ENCODE results near the gene PAX5. TPM values are rescaled to one million over a fixed set of nuclear protein-coding genes. Genes with fewer than 3 reads are reported as not detected.

PAX5 gene
- total RNA-seq, 4 donors from 2014 or later: not detected

DNA sequence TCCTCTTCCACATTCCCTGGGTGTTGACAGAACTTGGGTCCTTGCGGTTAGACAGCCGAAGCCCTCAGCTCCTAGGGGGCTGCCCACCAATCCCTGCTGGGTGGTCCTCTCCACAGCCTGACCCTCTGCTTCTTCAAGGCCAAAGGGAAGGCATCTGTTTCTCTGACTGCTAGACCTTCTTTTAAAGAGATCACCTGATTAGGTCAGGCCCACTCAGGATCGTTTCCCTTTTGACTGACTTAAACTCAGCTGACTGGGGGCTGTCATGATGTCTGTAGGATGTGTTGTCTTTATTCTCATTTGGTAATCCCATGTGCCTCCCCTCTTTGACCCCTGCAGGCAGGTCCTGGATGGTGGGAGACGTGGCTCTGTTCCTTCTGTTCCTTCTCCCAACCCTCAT is 207.5 kb downstream of the PAX5 start:
- DNase-seq (ENCODE audit: low spot score in 2 of 2): no peak
- WGBS, 2 donors: 81 to 93% methylated on average over 4 of the region's 4 CpGs
- H3K9me3 ChIP-seq: no peaks in the 10 kb centered on the region
- no peak overlapping the region for H3K27ac ChIP-seq
- peaks cover 0 to 6% of the 10 kb centered on the region in 2 donors for H3K27me3 ChIP-seq
- TF ChIP-seq, protein P1, sequence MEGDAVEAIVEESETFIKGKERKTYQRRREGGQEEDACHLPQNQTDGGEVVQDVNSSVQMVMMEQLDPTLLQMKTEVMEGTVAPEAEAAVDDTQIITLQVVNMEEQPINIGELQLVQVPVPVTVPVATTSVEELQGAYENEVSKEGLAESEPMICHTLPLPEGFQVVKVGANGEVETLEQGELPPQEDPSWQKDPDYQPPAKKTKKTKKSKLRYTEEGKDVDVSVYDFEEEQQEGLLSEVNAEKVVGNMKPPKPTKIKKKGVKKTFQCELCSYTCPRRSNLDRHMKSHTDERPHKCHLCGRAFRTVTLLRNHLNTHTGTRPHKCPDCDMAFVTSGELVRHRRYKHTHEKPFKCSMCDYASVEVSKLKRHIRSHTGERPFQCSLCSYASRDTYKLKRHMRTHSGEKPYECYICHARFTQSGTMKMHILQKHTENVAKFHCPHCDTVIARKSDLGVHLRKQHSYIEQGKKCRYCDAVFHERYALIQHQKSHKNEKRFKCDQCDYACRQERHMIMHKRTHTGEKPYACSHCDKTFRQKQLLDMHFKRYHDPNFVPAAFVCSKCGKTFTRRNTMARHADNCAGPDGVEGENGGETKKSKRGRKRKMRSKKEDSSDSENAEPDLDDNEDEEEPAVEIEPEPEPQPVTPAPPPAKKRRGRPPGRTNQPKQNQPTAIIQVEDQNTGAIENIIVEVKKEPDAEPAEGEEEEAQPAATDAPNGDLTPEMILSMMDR (IDR thresholded peaks at IDR 0.05): no peak
- TF ChIP-seq POLR2A (IDR thresholded peaks at IDR 0.05) (no peak), EP300 (IDR thresholded peaks at IDR 0.05) (no peak)
- H3K4me1 ChIP-seq: no peaks in the 10 kb centered on the region
- H3K36me3 ChIP-seq: no peaks in the 10 kb centered on the region
- no peak overlapping the region for H3K4me3 ChIP-seq

DNA sequence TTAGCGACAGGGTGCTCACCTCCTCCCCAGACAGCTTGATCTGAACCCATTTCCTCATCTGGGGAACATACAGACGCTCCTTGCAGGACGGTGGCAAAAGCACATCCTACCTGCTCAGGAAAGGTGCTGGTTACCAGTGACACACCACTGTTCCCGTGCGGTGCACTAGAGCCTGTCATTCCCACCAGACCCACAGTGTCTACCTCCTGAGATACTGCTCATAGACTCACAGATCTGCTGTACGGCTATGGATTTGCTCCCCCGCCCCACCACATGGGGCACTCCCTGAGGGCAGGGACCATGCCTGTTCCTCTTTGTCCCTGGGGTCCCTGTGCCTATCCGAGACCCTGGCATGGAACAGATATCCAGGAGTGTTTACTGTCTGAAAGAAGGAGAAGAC is 208.9 kb downstream of the PAX5 start:
- no peaks in the 10 kb centered on the region for H3K36me3 ChIP-seq
- TF ChIP-seq EP300 (IDR thresholded peaks at IDR 0.05) (no peak), POLR2A (IDR thresholded peaks at IDR 0.05) (no peak)
- TF ChIP-seq, protein P1 (IDR thresholded peaks at IDR 0.05): no peak
- DNase-seq (ENCODE audit: low spot score in 2 of 2): no peak

DNA sequence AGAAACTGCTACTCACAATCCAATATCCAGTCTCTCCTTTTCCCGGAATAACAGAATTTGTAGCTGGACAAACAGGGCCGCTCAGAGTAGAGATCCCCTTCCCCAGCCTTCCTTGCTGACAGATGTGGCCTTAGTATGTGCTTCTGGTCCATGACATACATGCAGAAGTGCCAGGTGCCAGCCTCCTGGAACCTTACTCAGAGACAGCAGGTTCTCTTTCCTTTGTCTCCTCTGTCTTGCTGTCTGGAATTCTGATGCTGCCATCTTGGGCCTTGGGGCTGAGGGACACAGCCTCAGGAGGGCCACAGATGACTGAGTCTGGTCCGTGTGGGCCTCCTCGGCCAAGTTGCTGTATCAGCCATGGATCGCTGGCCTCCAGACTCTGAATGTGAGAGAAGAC is 210.1 kb downstream of the PAX5 start:
- DNase-seq (ENCODE audit: low spot score in 2 of 2): no peak
- Histone ChIP-seq H3K4me3 (no peak overlapping the region), H3K27me3 (peaks cover 0 to 24% of the 10 kb centered on the region in 2 donors), H3K27ac (no peak overlapping the region), H3K36me3 (no peaks in the 10 kb centered on the region), H3K9me3 (no peaks in the 10 kb centered on the region), H3K4me1 (peaks cover 0 to 5% (median 0%) of the 10 kb centered on the region in 4 donors)
- WGBS, 2 donors: 74 to 77% methylated on average over 5 of the region's 5 CpGs
- TF ChIP-seq, protein P1 (IDR thresholded peaks at IDR 0.05): no peak
- no peak for TF ChIP-seq POLR2A (IDR thresholded peaks at IDR 0.05)
- TF ChIP-seq EP300 (IDR thresholded peaks at IDR 0.05): no peak

More for the DNA sequence above, 208.9 kb downstream of the PAX5 start:
- Histone ChIP-seq H3K4me1 (no peaks in the 10 kb centered on the region), H3K27ac (no peak overlapping the region), H3K9me3 (no peaks in the 10 kb centered on the region), H3K27me3 (peaks cover 0 to 11% of the 10 kb centered on the region in 2 donors), H3K4me3 (no peak overlapping the region)
- WGBS, 2 donors: 83 to 84% methylated on average over 8 of the region's 8 CpGs

DNA sequence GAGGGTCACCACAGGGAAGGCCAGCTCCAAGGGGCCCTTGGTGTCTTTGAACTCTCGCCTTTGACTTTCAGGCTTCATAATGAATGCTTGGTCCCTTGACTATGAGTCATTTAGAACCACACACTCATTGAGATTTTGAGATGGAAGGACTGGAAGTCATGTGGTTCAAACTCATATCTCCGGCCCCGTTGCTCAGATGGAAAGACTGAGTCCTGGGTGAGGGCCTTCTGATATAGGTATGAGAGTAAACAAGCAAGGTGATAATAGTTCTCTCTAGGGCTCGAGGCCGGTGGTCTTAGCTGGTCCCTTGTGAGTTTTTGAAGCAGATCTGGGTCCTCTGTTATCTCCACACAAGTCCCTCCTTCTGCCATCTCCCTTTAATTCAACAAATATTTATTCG is 210.6 kb downstream of the PAX5 start:
- TF ChIP-seq EP300 (IDR thresholded peaks at IDR 0.05) (no peak), POLR2A (IDR thresholded peaks at IDR 0.05) (no peak)
- TF ChIP-seq, protein P1 (IDR thresholded peaks at IDR 0.05): no peak
- Histone ChIP-seq H3K27ac (no peak overlapping the region), H3K9me3 (no peaks in the 10 kb centered on the region), H3K27me3 (peaks cover 0 to 28% of the 10 kb centered on the region in 2 donors), H3K36me3 (no peaks in the 10 kb centered on the region), H3K4me3 (no peak overlapping the region), H3K4me1 (peaks cover 0 to 9% (median 0%) of the 10 kb centered on the region in 4 donors)
- 90 to 91% methylated on average over 6 of the region's 6 CpGs for WGBS, 2 donors
- DNase-seq (ENCODE audit: low spot score in 2 of 2): no peak

DNA sequence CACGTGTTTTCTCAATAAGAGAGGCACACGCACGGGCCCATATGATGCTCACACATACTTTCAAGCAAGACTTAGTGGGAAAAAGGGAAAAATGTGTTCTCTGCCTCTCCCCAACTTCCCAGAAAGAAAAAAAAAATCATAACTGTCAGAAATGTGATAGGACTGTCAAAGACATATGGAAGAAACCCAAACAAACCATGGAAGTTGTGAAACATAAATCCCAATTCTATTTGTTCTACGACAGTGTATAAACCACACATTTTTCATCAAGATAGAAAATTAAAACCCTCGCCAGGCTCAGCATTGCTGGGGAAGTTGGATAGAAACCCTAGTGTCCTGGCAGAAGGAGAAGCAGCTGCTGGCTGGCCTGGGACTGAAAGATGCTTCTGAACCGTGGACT is 211.9 kb downstream of the PAX5 start:
- TF ChIP-seq, protein P1 (IDR thresholded peaks at IDR 0.05): no peak
- no peak for TF ChIP-seq EP300 (IDR thresholded peaks at IDR 0.05)
- TF ChIP-seq POLR2A (IDR thresholded peaks at IDR 0.05): no peak
- Histone ChIP-seq H3K36me3 (no peaks in the 10 kb centered on the region), H3K27me3 (peaks cover 0 to 41% of the 10 kb centered on the region in 2 donors), H3K9me3 (no peaks in the 10 kb centered on the region), H3K4me1 (peaks cover 0 to 16% (median 0%) of the 10 kb centered on the region in 4 donors), H3K27ac (no peak overlapping the region), H3K4me3 (no peak overlapping the region)
- 63 to 74% methylated on average over 6 of the region's 6 CpGs for WGBS, 2 donors
- no peak for DNase-seq (ENCODE audit: low spot score in 2 of 2)
